Mucosa of descending colon (tissue), 3 donors: ENCODE results near the gene OR1L8. TPM values are rescaled to one million over a fixed set of nuclear protein-coding genes. Genes with fewer than 3 reads are reported as not detected.
"Not testable (repeated sequence)": the region's sequence is repeated elsewhere in the genome, so short reads cannot be mapped to it uniquely, and the experiment has no call there.

Experiments used
- ATAC-seq: fragments of 200-7000 bp; cut with Tn5 transposase; one replicate; pipeline ENCODE4 v1.9.1; 2020; ENCODE audit warnings: mild to moderate bottlenecking, moderate library complexity
- DNase-seq, 3 donors: peaks; one replicate each; pipeline ENCODE4 v3.0.0-alpha.2; 2020
- H3K36me3 ChIP-seq: fragments of 200-600 bp; one replicate; pipeline ENCODE4 v1.8.0; 2021; ENCODE audit warnings: low read depth, mild to moderate bottlenecking
- H3K4me1 ChIP-seq: fragments of 200-600 bp; one replicate; pipeline ENCODE4 v1.8.0; 2021; ENCODE audit warnings: low read depth, mild to moderate bottlenecking
- H3K4me3 ChIP-seq: fragments of 200-600 bp; one replicate; pipeline ENCODE4 v1.8.0; 2021; ENCODE audit warnings: mild to moderate bottlenecking
- H3K9me3 ChIP-seq: fragments of 200-600 bp; one replicate; pipeline ENCODE4 v1.8.0; 2021; ENCODE audit warnings: mild to moderate bottlenecking
- CTCF ChIP-seq: fragments of 200-600 bp; IDR thresholded peaks from one replicate; pipeline ENCODE4 v1.8.0; 2022; ENCODE audit warnings: antibody characterized with exemption, mild to moderate bottlenecking
- intact Hi-C, 2 donors: fragments of 100-400 bp; cut with DNase I in 1 of 2; cut with micrococcal nuclease in 1 of 2; formaldehyde crosslinking; loops; one replicate each; pipeline versions ENCODE4 v1.11.0 to v1.11.1; 2022; cut with DNase I, micrococcal nuclease
- total RNA-seq, 3 donors: library from RNA; stranded (reverse); fragmentation: NEBNext Ultra II Directional in 2 of 3; extraction: Animal tissue kit (Norgen Biotek cat#: 25700) in 2 of 3; gene quantifications; one replicate each; pipeline versions ENCODE4 v1.2.1 to v1.2.4, GENCODE V29; 2021 to 2023
- donor health status: DM: no; HTN: no; CAD: no; lungs with moderate emphysema.
- donor health status: DM: no; HTN: no; CAD: no.
- donor health status: DM: no; HTN: yes; CAD: no.

The OR1L8 gene
- total RNA-seq, 3 donors from 2014 or later: 0.19 TPM; not detected in 2

GRCh38 chr9:122552812-122553211 is 30.4 kb downstream of the OR1L8 start, which contains the start of gene OR1N2:
Gene OR1N2, plus strand, starts transcription at chr9:122553112. Its CDS starts 100 bp downstream, at chr9:122553212.
- DNase-seq (no peak), ATAC-seq (no peak)
- Histone ChIP-seq H3K4me1 (no peaks in the 10 kb centered on the region), H3K4me3 (no peak within 1 kb of the TSS), H3K9me3 (no peaks in the 10 kb centered on the region), H3K36me3 (no peaks in the 10 kb centered on the region)
- no peak for TF ChIP-seq CTCF
- intact Hi-C loops: no loop called here

DNA sequence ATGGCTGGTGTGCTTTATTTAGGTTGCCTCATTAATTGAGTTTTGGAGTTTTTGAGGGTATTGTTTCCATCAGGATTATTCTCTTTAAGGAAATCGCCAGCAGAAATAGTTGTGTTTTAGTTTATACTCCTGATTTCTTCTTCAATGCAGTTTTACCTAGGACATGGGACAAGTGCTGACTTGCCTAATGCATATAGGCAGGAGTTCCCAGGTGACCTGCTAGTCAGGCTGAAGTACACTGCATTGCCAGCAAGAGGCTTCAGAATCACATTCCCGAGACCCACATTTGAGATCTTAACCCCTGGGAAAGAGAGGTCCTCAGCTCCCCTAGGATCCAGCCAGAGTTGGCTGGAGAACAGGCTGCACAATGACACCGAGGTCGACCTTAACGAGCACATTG is 31.8 kb downstream of the OR1L8 start:
- Histone ChIP-seq H3K36me3 (no peaks in the 10 kb centered on the region), H3K9me3 (no peaks in the 10 kb centered on the region), H3K4me1 (no peaks in the 10 kb centered on the region), H3K4me3 (no peak overlapping the region)
- intact Hi-C loops: no loop called here
- TF ChIP-seq CTCF: no peak
- ATAC-seq (no peak), DNase-seq (no peak)

- no peaks in the 10 kb centered on the region for H3K36me3 ChIP-seq
- TF ChIP-seq CTCF: no peak
- intact Hi-C loops: no loop called here
- no peaks in the 10 kb centered on the region for H3K9me3 ChIP-seq
- DNase-seq: no peak
- H3K4me3 ChIP-seq: no peak overlapping the region
- no peak for ATAC-seq
- no peaks in the 10 kb centered on the region for H3K4me1 ChIP-seq
These were observed 37.0 kb downstream of the OR1L8 start for GRCh38 chr9:122546196-122546595.

- no peaks in the 10 kb centered on the region for H3K36me3 ChIP-seq
- no peak overlapping the region for H3K4me3 ChIP-seq
- DNase-seq (no peak), ATAC-seq (no peak)
- intact Hi-C loops: no loop called here
- no peak for TF ChIP-seq CTCF
- H3K9me3 ChIP-seq: no peaks in the 10 kb centered on the region
- H3K4me1 ChIP-seq: no peaks in the 10 kb centered on the region
These were observed 44.4 kb downstream of the OR1L8 start for GRCh38 chr9:122538757-122539156.

- H3K9me3 ChIP-seq, intact Hi-C loops, H3K4me1 ChIP-seq, ATAC-seq, H3K4me3 ChIP-seq, DNase-seq, H3K36me3 ChIP-seq: not testable (repeated sequence)
These were observed 46.1 kb downstream of the OR1L8 start for GRCh38 chr9:122537066-122537465.

DNA sequence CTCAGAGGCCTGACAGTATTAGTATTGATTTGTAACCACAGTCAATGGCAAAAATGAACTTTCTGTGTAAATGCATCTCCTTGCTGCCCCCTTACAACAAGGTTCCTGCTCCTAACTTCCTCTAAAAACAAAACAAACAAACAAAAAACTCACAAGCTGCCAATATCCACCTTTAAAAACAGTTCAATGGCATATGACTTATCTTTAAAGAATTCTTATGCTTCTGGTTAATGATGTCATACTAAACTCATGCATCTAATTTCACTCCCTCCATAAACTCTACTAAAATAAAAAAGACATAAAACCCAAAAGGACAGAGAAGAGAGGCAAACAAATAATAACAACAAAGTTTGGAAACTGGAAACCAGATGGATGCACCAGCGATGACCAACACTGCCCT is 47.0 kb downstream of the OR1L8 start:
- Histone ChIP-seq H3K9me3 (no peaks in the 10 kb centered on the region), H3K36me3 (no peaks in the 10 kb centered on the region), H3K4me3 (no peak overlapping the region), H3K4me1 (no peaks in the 10 kb centered on the region)
- ATAC-seq: no peak
- no peak for DNase-seq
- intact Hi-C loops: no loop called here
- no peak for TF ChIP-seq CTCF

DNA sequence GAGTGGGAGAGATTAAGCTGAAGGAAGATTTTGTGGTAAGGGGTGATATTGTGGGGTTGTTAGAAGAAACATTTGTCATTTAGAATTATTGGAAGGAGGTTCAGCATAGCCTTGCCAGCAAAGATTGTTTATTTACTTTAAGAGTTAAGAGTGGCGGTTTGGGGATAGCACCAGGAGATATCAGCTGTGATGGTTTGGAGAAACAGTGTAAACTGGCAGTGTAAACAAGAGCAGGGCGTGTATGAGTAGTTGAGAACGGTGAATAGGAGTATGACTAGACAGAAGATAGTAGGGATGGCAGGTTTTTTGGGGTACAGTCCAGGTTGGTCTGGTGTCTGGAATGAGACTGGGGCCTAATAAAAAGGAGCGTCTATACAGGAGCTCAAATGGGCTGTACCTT is 52.0 kb downstream of the OR1L8 start:
- H3K9me3 ChIP-seq, H3K36me3 ChIP-seq, intact Hi-C loops, H3K4me3 ChIP-seq, ATAC-seq, DNase-seq, H3K4me1 ChIP-seq: not testable (repeated sequence)
